HFF-Myc (cell line): ENCODE data around the gene NAV1.

Experiments used
- DNase-seq: peaks from one replicate; pipeline ENCODE4 v3.0.0-alpha.2; 2011; ENCODE audit warnings: low read depth; ENCODE audit errors: extremely low read depth
- H3K4me3 ChIP-seq: replicated peaks from 2 replicates; pipeline ENCODE4 v1.5.1; 2011; ENCODE audit warnings: low read depth, mild to moderate bottlenecking, control low read depth, low read length
- TF ChIP-seq, protein P1 (sequence below): IDR thresholded peaks from 2 replicates; pipeline ENCODE4 v1.5.1; 2012; ENCODE audit warnings: mild to moderate bottlenecking, low read depth, low read length, control low read depth; ENCODE audit errors: missing control alignments

The NAV1 gene

DNA sequence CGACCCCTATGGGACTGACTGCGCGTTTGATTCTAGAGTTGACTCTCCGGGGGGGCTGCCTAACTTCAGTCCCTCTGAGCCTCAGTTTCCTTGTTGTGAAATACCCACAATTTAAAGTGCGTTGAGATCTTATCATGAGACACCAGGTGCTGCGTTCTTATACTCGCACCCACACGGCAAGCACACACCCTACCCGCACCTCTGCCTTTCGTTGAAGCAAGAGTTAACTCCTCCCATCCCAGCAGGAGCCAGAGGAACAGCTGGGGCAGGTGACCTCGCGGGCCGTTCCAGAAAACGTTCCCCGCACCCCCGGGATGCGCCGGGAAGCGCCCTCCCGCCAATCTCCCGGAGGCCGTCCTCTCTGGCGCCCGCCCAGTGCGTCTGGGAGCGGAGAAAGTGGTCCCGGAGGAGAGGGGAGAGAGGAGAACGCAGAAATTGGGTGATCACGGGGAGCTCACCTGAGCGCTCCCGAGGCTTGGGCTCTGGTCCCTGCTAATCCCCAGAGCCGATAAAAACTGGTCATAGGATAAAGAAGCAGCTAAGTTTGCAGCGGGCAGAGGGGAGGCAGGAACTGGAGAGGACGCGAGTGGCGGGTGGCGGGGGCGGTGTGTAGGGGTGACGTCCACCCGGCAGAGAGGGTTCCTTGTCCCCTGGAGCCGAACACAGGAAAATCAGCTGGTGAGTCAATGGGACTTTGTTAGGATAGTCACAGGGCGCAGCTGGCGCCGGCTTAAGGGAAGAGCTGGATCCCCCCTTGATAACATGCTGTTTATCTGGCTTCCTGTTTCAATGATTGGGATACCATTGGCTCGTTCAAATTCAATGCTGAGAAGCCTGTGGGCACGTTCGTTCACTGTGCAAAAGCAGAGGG is 869 bp downstream of the NAV1 start:
- TF ChIP-seq, protein P1, sequence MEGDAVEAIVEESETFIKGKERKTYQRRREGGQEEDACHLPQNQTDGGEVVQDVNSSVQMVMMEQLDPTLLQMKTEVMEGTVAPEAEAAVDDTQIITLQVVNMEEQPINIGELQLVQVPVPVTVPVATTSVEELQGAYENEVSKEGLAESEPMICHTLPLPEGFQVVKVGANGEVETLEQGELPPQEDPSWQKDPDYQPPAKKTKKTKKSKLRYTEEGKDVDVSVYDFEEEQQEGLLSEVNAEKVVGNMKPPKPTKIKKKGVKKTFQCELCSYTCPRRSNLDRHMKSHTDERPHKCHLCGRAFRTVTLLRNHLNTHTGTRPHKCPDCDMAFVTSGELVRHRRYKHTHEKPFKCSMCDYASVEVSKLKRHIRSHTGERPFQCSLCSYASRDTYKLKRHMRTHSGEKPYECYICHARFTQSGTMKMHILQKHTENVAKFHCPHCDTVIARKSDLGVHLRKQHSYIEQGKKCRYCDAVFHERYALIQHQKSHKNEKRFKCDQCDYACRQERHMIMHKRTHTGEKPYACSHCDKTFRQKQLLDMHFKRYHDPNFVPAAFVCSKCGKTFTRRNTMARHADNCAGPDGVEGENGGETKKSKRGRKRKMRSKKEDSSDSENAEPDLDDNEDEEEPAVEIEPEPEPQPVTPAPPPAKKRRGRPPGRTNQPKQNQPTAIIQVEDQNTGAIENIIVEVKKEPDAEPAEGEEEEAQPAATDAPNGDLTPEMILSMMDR: no peak
- DNase-seq: no peak

DNA sequence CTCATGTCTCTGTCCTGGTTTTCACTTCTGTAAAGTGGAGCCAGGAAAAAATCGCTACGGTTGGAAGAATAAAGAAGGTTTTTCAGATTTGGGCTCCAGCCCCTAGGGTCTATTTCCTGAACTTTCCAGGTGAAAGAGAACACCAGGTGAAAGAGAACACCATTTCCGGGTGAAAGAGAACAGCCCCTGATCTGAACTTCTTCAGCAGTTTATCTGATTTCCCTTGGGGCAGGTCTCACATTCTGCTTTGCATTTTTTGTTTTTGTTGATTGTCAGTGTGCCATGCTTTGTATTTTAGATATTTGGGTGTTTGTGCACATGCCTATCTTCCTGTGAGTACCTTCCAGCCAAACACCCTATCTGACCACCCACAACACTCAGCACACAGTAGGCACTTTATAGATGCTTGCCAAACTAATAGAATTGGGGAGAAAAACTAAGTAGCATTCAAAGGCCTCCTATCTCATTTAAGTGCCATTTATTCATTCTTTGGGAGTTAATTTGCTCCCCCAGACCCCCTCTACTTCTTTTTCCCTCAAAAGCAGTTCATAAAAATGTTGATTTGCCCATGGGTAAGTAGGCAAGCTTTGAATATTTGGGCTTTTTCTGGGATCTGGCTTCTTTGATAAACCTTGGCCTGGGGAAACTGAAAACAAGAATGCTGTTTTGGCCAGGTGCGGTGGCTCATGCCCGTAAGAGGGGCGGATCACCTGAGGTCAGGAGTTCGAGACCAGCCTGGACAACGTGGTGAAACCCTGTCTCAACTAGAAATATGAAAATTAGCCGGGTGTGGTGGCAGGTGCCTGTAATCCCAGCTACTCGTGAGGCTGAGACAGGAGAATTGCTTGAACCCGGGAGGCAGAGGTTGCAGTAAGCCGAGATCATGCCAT is 2.2 kb downstream of the NAV1 start:
- DNase-seq: no peak
- TF ChIP-seq, protein P1: no peak
- H3K4me3 ChIP-seq: peak overlapping the region; percentile 67

More for the DNA sequence above, 869 bp downstream of the NAV1 start:
- H3K4me3 ChIP-seq: peak overlapping the region; percentile 67

DNA sequence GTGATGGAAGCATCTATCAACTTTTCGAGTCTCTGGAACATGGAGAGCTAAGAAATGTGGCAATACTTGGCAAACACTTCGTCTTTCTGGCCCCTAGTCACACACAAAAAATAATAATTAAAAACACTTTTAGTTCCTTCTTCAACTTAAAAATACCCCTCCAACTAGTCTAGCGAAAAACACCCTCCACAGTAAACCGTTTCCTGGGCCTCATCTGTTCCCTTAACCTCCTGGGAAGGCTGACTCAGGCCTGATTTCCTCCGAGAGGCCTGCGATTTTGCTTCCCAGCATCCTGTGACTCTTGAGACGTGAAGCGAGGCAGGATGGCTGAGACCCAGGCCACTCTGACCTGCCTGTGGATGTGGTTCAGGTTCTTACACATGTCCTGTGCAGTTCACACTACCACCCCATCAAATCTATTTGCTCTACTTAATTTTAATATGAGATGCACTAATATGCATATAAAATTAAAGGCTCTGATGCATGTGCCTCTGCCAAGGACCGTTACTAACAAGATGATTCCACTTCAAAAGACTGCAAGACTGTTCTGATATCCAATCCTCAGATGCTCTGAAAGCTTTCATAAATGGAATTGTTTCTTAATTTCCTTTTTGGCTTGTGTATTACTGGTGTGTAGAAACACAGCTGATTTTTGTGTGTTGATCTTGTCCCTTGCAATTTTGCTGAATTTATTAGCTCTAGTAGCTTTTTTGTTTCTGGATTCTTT is 3.5 kb downstream of the NAV1 start:
- DNase-seq: no peak
- no peak overlapping the region for H3K4me3 ChIP-seq
- TF ChIP-seq, protein P1: no peak

DNA sequence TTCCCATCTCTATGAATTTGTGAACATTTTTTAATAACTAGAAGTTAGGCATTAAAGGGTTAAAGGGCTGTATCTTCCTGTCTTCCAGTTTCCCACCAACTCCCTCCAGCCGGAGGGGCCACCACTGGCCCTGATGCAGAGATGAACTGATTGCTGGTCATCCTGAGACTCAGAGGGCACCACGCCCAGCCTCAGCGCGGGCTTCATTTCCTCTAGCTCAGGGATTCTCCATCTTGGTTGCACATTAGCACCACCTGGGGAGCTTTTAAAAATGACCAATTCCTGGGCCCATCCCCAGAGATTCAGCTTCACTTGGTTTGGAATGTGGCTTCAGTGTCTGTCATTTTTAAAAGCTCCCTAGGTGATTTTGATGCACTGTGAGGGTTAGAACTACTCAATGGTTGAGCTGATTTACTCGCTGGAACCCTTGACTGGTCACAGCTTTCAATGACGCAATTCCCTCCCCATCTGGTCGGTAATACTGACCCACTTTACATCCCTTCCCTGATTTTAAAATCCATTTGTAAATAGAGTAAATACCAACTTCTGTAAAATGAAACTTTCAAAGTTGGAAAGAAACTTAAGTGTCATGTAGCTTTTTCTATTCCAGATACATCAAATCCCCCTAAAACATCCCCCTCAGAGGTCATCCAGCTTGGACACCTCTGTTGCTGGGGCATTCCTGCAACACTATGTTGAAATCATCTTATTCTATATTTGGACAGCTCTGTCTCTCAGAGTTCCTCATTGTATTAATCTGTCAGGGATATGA is 5.1 kb downstream of the NAV1 start:
- no peak for DNase-seq
- no peak overlapping the region for H3K4me3 ChIP-seq
- TF ChIP-seq, protein P1: no peak

DNA sequence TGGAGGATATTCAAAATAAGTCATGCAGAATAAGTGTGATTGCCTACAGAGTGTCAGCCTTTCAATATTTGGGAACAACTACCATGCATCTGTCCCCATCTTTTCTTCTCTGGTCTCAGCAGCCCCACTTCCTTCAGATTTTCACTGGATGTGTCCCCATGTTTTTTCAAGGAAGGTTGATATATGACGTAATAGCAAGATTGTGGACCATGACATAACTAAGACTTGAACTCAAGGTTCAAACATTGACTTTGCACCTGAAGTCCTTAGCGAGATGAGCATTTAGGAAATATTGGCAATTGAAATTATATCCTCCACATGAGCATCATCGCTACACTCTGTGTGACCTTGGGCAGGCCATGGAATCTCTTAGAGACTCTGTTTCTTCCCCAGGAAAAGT is 5.8 kb downstream of the NAV1 start:
- DNase-seq: no peak
- no peak overlapping the region for H3K4me3 ChIP-seq
- TF ChIP-seq, protein P1: no peak
